NCI-H526 (cell line): ENCODE measurements around the gene PUS1.

Experiments
- DNase-seq, 2 experiments: peaks; one replicate each; lab custom pipeline; 2025; lab: John Stamatoyannopoulos, UW

PUS1 gene

DNA sequence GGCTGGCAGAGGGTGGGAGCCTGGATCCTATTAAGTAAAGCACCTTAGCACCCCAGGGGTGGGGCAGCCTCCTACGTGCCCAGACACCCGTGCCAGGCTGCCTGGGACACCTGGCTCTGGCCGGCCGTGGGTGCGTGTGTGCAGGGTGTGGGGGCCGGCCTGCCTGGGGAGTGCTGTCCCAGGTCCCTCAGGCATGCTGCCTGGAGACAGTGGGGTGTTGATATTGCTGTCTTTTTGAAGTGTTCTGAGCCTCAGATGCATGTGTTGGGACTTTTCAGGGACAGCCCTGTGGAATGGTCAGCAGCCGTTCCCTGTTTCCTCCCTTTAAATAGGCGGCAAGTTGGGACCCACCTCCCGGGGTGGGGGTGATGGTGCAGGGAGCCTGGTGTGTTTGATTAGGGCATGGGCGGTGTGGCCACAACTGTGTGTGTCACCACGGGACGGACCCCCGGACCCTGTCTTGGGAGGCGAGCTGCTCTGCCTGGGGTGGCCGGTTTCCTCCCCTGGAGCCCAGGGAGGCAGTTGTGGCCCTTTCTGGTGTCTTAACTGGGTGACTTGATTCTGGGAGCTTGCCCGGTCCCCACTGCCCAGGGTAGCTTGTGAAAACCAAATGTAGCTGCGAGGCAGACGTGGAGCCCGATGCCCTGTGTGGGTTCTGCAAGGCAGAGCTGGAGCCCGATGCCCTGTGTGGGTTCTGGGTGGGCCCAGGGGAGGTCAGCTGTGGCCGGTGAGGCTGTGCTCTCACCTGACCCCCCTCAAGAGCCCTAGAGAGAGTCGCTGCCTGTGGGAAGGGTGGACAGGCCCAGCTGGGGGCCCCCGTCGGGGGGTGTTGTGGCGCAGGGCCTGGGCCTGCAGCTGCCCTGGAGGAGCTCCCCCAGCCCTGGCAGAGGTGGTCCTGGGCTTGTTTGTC lies 26.5 kb upstream of the PUS1 start:
- no peak for DNase-seq

DNA sequence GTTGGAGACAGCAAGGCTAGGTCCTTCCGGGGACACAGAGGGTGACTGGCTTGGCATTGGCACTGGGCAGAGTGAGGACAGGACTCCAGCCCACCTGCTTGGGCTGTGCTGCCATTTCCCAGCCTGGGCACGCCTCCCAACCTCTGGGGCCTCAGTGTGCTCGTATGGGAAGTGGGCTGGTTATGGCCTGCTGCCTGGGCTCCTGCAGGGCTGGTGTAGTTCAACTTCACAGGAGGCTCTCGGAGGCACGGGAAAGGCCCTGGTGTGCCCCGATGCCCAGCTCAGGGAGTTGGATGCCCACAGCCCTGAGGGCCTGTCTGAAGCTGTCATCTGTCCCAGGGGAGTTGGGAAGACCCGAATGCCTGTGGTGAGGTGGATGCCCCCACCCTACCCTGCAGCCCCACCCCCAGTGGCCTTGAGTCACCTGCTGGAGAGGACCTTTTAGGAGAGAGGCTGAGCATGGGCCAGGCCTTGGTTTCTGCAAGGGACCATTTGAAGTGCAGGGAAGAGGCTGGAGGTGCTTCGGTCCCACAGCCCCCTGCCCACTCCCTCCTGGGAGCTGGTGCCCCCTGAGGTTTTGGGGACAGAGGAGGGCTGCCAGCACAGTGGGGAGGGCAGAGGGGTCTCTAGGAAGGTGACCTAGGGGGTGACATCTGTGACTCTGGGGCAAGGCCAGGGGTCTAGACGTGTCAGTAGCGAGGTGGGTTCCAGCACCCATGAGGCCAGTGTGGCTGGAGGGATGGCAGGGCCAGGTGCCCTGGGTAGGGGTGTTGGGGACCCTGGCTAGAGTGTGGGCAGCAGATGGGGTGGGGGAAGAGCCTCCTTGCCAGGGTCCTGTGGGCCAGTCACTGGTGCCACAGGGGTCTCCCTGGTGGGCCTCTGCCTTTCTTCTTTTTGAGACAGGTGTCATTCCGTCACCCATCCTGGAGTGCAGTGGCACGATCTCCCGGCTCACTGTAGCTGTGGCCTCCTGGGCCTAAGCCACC lies 25.5 kb upstream of the PUS1 start:
- no peak for DNase-seq

DNA sequence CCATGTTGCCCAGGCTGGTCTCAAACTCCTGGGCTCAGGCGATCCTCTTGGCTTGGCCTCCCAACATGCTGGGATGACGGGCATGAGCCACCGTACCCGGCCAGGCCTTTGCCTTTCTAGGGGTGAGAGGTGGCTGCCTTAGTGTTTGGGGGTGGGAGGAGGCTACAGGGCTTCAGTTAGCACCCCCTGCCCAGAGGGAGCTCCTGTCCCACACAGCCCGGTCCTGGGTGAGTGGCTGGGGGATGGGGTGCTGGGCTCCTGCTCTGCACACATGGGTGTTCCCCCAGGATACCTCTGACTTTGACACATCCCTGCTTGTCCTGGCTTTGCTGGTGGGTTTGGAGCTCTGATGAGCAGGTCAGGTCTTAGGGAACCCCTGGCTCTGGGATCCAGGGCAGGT lies 24.7 kb upstream of the PUS1 start:
- DNase-seq, result no peak

DNA sequence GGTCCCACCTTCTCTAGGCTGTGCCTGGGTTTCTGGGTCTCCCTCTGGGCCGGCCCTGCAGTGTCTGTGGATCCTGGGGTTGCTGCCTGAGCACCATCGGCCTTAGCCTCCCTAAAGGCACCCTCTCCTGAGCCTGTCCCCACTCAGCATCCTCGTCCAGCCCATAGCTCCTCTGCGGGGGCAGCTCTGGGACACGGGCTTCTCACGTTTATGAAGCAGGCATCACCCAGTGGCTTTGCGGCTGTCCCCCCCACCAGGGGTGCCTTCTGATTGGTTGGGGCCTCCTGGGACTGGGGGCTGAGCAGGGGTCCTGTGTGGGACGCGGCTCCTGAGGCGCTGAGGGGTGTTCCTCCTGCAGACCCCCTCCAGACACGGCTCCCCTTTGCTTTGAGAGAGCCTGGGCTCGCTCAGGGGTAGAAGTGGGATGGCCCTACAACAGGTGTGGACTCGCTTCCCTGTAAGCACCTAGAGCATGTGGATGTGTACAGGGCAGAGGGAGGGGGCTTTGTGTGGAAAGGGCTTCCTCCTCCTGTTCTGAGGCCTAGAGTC lies 23.9 kb upstream of the PUS1 start:
- DNase-seq, result no peak

DNA sequence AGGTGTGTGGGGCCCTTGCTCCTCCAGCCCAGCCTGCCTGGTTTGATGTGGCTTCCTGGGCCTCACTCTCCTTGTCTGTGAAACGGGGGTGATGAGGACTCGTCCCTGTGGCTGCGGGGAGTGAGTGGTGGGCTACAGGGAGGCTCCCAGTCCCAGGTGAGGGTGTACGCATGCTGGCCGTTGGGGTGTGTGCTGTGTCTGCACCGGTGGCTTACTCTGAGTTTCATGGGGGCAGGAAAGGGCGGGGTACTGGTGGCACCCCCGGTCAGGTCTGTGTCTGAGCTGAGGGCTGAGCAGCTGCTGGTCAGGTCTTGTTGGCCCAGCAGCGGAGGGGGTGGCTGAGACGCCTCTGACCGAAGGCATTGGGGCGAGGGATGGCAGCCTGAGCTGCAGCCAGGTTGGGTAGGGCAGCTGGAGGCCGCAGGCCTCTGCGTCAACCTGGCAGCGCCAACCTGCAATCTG lies 23.4 kb upstream of the PUS1 start:
- DNase-seq, result no peak

DNA sequence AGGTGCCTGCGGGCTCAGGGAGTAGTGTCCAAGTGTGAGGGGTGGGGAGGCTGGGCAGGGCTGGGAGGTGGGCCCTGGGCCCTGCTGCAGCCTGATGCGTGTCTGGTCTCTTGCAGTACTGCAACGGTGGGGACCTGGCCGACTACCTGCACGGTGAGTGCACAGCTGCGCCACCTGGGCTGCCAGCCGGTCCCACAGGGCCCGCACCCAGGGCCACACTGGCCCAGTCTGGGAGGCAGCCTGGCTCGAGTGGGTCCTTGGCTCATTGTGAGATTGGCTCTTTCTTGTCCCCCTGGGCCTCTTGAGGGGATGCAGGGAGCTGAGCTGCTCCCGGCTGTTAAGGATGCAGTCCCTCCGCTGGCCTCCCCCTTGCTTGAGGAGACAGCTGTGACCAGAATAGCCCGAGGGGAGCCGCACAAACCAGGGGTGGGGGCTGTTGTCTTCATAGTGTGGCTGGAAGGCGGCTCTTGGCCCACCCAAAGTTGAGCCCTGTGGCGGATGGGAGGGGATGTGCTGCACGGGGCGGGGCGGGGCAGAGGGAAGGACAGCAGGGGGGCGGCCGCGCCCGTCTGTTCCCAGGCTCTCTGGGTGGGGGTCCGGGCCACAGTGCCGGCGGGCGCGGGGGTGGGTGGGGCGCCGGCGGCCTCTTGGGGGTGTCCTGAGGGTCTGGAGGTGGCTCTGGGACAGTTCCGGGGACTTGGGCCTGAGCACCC lies 21.5 kb upstream of the PUS1 start:
- DNase-seq, result no peak

DNA sequence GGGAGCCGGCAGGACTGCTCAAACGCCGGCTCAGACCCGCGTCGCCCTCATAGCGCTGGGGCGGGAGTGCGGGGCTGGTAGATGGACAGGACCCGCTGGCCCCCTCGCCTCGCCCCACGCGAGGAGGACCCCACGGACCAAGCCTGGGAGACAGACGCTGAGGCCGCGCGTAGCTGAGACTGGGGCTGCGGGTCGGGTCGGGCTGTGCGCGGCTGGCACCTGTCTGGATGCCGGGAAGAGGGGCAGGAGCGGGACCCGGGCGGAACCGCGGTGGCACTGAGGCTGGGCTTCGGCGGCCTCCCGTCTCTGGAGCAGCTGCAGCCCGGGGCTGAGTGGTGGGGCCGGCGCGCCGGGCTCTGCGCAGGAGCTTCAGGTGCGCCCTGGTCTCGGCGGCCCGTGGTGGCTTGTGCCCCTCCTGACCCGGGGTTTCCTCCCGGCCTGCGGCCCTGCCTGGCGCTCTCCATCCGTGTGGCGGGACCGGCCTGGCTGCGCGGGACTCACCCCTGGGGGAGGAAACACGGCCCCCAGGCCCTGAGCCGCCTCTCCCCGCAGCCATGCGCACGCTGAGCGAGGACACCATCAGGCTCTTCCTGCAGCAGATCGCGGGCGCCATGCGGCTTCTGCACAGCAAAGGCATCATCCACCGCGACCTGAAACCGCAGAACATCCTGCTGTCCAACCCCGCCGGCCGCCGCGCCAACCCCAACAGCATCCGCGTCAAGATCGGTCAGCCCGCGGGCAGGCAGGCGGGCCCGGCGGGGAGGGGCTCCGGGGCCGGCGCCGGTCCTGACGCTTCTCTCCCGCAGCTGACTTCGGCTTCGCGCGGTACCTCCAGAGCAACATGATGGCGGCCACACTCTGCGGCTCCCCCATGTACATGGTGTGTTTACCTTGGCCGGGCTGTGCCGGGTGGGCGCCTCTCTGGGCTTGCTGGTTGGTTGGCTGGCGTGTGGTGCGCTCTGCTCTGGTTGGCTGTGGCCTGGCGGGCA lies 20.7 kb upstream of the PUS1 start:
- no peak for DNase-seq

DNA sequence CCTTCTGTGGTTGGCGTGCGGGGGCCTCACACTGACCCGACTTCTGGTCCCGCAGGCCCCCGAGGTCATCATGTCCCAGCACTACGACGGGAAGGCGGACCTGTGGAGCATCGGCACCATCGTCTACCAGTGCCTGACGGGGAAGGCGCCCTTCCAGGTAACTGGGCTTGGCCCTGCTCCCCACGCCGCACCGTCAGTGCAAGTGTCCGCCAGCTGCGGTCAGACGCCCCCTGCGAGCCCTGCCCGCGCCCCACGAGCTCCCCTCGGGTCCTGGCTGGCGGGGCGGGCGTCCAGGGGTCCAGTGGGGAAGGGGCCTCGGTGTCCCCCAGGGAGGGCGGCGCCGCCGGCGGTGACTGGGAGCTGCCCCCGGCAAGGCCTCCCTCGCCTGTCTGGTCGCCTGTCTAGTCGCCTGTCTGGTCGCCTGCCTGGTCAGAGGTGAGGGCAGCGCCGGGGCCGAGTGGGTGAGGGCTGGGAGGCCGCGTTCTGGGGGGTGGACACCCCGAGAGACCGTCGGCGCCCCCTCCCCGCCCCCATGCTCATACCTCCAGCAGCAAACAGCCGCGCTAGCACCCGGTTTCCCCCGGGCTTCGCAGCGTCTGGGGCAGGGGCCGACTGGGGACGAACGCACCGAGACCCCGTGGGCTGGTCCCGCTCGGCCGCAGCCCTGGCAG lies 19.9 kb upstream of the PUS1 start:
- DNase-seq, result no peak

DNA sequence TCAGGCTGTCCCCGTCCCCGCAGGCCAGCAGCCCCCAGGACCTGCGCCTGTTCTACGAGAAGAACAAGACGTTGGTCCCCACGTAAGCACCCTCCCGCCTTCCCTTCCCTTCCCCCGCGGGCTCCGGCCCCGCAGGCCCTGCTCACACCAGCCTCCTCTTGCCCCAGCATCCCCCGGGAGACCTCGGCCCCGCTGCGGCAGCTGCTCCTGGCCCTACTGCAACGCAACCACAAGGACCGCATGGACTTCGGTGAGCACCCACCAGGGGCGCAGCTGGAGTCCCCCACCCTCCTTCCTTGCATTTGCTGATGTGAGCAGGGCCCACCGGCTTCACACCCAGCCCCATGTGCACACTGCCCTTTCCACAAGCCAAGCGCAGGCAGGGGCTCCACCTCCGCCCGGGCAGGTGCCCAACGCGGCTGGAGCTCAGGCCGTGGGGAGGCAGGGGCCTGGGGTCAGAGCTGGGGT lies 19.3 kb upstream of the PUS1 start:
- DNase-seq, result no peak

DNA sequence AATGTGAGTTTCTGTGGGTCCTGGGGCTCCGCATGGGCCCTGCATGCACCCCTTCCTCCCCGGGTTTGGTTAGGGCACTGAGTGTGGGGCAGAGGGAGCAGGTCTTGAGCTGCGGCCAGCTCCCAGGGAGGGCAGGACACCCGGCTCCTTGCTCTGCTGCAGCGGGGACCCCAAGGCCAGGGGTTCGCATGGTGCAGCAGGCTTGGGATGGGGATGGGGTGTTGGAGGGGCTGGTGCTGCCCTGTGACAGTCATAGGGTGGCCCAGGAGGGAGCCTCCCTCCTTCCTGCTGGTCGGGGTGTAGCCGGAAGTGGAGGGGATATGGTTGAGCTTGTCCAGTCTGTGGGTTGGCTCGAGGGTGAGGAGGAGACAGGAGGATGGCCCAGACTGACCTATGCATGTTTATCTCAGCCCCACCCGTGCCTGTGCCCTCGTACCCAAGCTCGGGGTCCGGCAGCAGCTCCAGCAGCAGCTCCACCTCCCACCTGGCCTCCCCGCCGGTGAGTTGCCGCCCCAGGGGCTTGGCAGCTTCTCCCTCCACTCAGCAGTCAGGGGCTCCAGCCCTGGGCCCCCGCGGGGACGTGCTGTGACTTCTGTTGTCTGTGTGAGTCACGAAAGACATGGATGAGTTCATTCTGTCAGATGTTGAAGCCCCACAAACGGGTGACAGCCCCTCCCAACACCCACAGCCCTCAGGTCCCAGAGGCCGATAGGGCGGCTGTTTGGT lies 18.6 kb upstream of the PUS1 start:
- no peak for DNase-seq

DNA sequence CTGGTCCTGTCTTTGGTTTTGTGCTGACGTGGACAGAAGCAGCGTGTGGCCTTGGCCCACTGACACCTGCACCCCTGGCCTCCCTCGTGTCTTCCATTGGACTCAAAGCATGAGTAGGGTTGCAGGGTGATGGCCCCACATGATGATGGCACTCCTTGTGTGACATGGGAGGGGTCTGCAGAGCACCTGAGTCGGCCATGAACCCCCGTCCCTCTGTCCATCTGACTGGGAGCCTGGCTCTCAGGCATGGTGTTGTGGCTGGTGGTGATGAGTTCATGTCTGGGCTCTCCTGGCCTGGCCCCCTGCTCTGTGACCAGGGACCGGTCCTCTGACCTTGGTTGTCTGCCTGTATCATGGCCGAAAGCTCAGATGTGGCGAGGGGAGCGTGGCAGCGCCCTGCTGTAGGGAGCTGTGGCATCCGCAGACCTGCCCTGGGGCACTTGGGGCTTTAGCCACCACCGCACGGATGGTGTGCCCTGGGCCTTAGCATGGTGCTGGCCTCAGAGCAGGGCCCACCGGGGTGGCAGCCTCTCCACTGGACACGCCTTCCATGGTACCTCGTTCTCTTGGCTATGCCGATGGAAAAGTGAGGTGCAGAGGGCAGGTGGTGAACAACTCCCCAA lies 17.9 kb upstream of the PUS1 start:
- DNase-seq, result no peak

DNA sequence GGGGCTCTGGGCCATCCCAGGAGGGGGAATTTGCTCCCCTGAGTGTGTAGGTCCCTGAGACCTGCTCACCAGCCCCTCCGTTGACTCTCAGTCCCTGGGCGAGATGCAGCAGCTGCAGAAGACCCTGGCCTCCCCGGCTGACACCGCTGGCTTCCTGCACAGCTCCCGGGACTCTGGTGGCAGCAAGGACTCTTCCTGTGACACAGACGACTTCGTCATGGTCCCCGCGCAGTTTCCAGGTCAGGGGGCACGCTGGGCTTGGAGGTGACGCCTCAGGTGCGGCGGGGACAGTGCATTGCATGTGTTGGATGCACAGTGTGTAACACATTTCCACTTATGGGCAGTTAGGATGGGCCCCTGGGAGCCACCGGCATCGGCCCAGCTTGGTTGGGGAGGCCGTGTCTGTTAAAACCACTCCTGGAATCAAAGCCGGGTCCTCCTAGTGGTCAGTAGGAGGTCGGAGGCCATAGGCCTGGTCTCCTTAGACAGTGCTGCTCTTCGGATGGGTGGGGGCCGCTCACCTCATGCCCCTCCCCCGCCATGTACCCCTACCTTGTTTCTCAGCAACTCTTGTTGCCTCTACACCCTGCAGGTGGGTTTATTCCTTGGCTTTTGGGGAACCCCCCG lies 17.1 kb upstream of the PUS1 start:
- DNase-seq, result no peak

DNA sequence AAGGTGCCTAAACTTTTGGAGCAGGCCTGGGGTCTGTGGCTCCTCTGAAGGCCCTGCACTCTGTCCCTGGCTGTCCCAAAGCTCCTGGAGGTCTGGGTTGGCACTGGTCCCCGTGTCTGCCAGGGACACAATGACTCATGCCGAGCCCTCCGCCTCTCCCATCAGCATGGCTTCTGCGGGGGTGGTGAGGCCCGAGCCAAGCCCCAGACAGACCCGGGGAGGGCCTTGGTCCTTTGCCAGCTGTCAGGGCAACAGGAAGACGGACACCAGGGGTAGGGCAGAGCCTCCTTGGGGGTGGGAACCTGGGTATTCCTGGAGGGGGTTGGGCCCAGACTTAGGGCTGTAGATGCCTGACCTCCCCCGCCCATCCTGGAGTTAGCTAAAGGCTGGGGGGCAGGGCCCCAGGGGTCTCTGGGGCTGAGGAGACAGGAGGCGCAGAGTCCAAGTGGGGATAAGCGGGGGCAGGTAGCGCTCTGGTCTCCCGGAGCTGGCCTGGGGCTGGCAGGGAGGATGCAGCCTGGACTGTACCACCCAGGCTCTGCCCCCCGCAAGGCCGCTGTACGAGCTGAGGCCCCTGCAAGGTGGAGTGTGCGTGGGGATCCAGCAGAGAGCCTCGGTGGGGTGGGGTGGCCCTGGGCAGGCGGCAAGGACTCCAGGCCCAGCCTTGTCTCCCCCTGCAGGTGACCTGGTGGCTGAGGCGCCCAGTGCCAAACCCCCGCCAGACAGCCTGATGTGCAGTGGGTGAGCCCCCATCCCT lies 16.4 kb upstream of the PUS1 start:
- DNase-seq, result no peak

DNA sequence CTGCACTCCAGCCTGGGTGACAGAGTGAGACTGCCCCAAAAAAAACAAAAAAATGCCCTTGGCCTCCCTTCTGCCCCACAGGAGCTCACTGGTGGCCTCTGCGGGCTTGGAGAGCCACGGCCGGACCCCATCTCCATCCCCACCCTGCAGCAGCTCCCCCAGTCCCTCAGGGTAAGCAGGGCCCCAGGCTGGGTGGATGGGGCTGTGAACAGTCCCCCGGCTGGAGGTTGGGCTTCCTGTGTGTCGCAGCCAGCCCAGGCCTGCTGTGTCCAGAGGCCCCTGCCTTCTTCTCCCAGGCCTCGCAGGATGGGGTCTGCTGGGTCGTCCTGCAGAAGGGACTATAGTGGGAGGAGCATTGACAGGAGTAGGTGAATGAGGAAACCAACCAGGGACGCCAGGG lies 15.4 kb upstream of the PUS1 start:
- no peak for DNase-seq

DNA sequence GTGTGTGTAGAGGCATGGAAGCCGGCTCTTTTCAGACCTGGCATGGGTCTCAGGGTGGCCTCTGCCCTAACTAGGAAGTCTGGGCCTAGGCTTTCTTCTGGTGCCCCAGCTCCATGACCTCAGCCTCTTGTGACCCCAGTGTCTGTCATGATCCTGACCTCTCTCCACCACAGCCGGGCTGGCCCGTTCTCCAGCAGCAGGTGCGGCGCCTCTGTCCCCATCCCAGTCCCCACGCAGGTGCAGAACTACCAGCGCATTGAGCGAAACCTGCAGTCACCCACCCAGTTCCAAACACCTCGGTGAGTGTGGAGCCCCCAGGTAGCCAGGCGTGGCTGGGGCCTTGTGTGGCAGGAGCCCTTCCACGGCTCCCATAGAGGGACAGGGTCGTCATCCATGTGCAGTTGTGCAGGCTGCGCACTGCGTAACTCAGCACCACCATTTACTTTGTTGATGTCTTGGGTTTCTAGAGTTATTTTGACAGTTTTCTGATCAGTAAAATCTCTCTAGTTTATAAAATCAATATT lies 14.8 kb upstream of the PUS1 start:
- no peak for DNase-seq

DNA sequence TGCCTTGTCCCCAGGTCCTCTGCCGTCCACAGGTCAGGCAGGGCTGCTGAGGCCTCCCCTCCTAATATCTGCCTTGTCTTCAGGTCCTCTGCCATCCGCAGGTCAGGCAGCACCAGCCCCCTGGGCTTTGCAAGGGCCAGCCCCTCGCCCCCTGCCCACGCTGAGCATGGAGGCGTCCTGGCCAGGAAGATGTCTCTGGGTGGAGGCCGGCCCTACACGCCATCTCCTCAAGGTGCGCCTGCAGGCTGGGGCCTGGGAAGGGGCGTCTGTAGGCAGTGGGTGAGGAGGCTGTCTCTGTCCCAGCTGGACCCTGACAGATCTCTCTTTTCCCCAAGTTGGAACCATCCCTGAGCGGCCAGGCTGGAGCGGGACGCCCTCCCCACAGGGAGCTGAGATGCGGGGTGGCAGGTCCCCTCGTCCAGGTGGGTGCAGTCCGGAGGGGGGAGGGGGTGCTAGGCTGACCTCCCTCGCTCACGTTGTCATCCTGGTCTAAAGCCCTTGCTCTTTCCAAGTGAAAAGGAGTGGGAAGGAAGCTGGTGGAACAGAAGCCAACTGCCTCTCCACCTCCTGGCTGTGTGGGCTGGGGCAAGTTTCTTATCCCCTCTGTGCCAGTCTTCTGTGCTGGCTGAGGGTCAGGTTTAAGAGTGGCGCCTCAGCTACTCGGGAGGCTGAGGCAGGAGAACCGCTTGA lies 13.9 kb upstream of the PUS1 start:
- DNase-seq, result no peak

DNA sequence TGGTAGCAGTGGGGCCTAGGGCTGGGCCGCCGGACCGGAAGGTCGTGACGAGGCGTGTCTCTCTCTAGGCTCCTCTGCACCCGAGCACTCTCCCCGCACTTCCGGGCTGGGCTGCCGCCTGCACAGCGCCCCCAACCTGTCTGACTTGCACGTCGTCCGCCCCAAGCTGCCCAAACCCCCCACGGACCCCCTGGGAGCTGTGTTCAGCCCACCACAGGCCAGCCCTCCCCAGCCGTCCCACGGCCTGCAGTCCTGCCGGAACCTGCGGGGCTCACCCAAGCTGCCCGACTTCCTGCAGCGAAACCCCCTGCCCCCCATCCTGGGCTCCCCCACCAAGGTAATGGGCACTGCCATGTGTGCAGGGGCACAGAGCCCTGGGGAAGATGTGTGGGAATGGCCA lies 13.3 kb upstream of the PUS1 start:
- DNase-seq, result no peak
